Activated CD4-positive, alpha-beta memory T cell treated with anti-CD3 and anti-CD28 coated beads for 36 hours (primary cell): ENCODE measurements around the gene RAPGEF4. TPM values are rescaled to one million over a fixed set of nuclear protein-coding genes. Genes with fewer than 3 reads are reported as not detected.

Experiments
- total RNA-seq, 2 experiments: library from RNA; stranded (reverse); gene quantifications; one replicate each; pipeline ENCODE4 v1.2.3, GENCODE V29; 2021

RAPGEF4 gene
- total RNA-seq, 2 experiments from 2014 or later = 0.21 TPM; not detected in 1

Other genes starting within 250 kb of the RAPGEF4 start
- gene PDK1, start 179.8 kb upstream of the RAPGEF4 start, total RNA-seq = 10 to 100 TPM; 24.7 to 31.6 TPM